Fibroblast of the aortic adventitia (primary cell): ENCODE measurements around the gene MARK2. TPM values are rescaled to one million over a fixed set of nuclear protein-coding genes. Genes with fewer than 3 reads are reported as not detected.

Experiments
- DNase-seq: peaks from one replicate; pipeline ENCODE4 v3.0.0-alpha.2; 2010; ENCODE audit warnings: low read depth
- H3K4me3 ChIP-seq: 2 replicates; pipeline ENCODE4 v1.5.1; 2011; ENCODE audit warnings: low read depth, mild to moderate bottlenecking, control low read depth, low read length, moderate library complexity
- CTCF ChIP-seq: IDR thresholded peaks from 2 replicates; pipeline ENCODE4 v1.5.1; 2011; ENCODE audit warnings: mild to moderate bottlenecking, low read length, control low read depth, inconsistent platforms; ENCODE audit not compliant: insufficient read depth
- total RNA-seq: library from RNA; depleted of rRNA; stranded (reverse); fragments of >200 nt; gene quantifications from 2 replicates; pipeline ENCODE4 v1.2.3, GENCODE V29; 2012; ENCODE audit warnings: low replicate concordance

MARK2 gene
- total RNA-seq, 1 donor: 12.7 TPM

GRCh38 chr11:63911440-63911839 lies 72.5 kb downstream of the MARK2 start:
- no peak for TF ChIP-seq CTCF
- DNase-seq: no peak
- no peak overlapping the region for H3K4me3 ChIP-seq

- no peak for TF ChIP-seq CTCF
- no peak for DNase-seq
- no peak overlapping the region for H3K4me3 ChIP-seq
These were observed 73.0 kb downstream of the MARK2 start for GRCh38 chr11:63911876-63912275.

GRCh38 chr11:63912678-63913077 lies 73.8 kb downstream of the MARK2 start:
- no peak overlapping the region for H3K4me3 ChIP-seq
- no peak for TF ChIP-seq CTCF
- no peak for DNase-seq

- no peak for TF ChIP-seq CTCF
- no peak overlapping the region for H3K4me3 ChIP-seq
These were observed 75.2 kb downstream of the MARK2 start for GRCh38 chr11:63913866-63914830.

GRCh38 chr11:63914896-63915691 lies 76.2 kb downstream of the MARK2 start:
- no peak for TF ChIP-seq CTCF
- H3K4me3 ChIP-seq: no peak overlapping the region
- no peak for DNase-seq

More at GRCh38 chr11:63913866-63914830, 75.2 kb downstream of the MARK2 start:
- no peak for DNase-seq

- DNase-seq: peak; percentile 16
- H3K4me3 ChIP-seq: peak overlapping the region; percentile 66
- TF ChIP-seq CTCF: peak; percentile 68
These were observed 77.3 kb downstream of the MARK2 start for GRCh38 chr11:63915961-63916836.
